Non-pigmented ciliary epithelial cell (primary cell): ENCODE data around the gene SLC9A8.
A peak's percentile ranks its signal among the peaks of the same experiment; 100 is the strongest.
"Not testable (repeated sequence)": the region's sequence is repeated elsewhere in the genome, so short reads cannot be mapped to it uniquely, and the experiment has no call there.

ENCODE experiments used
- DNase-seq: peaks from one replicate; pipeline ENCODE4 v3.0.0-alpha.2; 2010; ENCODE audit warnings: low read depth

The SLC9A8 gene

DNA sequence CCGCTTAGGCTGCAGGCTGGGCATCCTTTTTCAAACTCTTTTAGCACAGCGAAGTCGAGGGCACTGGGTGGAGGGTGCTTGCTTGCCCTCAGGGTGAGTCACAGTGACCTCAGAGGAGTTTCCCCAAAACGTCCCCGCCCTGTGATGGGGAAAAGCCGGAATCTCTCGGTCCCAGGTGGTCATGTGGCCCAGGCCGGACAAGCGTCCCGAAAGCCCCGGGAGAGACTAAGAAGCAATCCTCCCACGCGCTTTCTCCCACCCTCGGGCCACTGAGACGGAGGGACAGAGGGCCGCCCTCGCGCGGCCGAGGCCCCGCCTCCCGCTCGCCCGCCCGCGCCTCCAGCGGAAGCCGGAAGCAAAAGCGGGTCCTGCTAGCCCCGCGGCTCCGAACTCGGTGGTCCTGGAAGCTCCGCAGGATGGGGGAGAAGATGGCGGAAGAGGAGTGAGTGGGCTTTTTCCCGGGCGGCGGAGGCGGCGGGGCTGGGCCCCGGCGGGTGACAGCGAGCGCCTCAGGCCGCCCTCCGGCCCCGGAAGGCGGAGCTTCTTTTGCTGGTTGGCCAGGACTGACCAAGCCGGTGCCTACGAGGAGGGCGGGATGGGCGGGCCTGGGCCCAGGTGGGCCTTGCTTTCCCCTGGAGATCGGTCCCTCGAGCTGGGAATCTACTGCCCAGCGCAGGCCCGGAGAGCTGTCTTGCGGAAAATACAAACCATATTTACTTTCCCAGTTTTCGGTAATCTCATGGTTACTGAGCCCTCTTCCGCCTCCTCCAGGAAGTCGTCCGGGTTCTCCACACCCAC, at the start of gene SLC9A8:
Gene SLC9A8 (plus strand): TSS at position 322 of the 798 bp plus-strand sequence. CDS start 95 bp downstream, at position 417.
- DNase-seq = peak; percentile 46

DNA sequence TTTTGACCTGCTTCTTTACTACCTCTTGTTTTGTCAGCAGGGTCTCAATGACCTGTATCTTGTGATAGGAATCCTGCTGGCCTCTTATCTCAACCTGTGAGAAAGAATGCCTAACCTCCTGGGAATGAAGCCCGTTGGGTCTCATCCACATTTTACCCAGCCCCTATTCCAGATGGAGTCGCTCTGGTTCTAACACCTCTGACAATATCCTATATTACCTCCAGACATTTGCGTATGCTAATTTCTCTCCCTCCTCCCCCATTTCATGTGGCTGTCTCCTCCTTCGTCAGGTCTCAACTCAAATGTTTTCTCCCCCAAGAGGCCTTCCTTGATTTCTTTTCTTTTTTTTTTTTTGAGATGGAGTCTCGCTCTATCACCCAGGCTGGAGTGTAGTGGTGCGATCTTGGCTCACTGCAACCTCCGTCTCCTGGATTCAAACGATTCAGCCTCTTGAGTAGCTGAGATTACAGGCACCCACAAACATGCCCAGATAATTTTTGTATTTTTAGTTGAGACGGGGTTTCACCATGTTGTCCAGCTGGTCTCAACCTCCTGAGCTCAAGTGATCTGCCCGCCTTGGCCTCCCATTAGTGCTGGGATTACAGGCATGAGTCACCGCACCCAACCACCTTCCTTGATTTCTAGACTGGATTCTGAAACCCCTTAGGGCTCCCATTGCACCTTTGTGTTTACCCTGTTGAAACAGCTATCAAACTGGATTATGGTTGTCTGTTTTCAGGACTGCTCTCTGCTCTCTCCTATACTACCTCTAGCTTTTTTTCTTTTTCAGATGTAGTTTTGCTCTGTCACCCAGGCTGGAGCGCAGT, 49.5 kb upstream of the SLC9A8 start:
- DNase-seq = no peak

GRCh38 chr20:49765413-49765736, 47.3 kb upstream of the SLC9A8 start:
- DNase-seq = no peak

DNA sequence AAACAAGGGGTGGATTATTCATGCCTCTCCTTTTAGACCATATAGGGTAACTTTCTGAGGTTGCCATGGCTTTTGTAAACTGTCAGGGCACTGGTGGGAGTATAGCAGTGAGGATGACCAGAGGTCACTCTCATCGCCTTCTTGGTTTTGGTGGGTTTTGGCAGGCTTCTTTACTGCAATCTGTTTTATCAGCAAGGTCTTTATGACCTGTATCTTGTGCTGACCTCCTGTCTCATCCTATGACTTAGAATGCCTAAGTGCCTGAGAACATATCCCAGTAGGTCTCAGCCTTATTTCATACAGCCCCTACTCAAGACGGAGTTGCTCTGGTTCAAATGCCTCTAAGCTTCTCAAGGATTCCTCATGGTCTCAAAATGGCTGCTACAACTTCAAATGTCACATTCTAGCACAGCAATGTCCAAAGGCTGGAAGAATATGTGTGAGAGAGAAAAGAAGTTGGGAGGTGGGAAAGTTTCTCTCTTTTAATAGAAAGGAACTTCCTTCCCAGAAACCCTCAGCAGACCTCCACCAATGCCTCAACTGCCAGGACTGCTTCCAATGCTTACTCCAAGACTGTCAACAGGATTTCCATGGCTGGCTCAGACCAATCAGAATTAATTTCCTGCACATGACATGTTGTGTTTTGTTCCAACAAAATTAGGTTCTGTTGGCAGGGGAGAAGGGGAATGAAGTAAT, 46.6 kb upstream of the SLC9A8 start:
- DNase-seq = no peak

- DNase-seq = no peak
These were observed 45.6 kb upstream of the SLC9A8 start for GRCh38 chr20:49766979-49767521.

GRCh38 chr20:49768204-49769047, 44.2 kb upstream of the SLC9A8 start:
- DNase-seq = peak; percentile 57

DNA sequence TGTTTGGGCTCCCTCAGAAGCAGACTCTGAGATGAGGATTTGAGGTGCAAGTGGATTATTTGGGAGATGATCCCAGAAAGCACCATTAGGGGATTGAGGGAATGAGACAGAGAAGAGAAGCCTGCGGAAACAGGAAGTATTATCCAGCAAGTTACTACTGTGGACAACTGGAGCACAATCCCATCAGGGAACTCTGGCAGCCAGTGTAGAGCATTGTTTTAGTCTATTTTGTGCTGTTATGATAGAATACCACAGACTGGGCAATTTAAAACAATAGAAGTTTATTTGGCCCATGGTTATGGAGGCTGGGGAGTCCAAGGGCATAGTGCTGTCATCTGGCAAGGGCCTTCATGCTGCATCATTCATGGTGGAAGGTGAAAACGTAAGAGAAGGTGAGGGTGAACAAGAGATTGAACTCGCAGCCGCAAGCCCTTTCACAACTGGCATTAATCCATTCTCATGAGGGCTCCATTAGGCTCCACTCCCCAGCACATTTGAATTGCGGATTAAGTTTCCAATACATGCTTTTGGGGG, 43.5 kb upstream of the SLC9A8 start:
- no peak for DNase-seq

- no peak for DNase-seq
These were observed 42.0 kb upstream of the SLC9A8 start for GRCh38 chr20:49770634-49771033.

- DNase-seq = not testable (repeated sequence)
These were observed 38.4 kb upstream of the SLC9A8 start for GRCh38 chr20:49774213-49774612.

DNA sequence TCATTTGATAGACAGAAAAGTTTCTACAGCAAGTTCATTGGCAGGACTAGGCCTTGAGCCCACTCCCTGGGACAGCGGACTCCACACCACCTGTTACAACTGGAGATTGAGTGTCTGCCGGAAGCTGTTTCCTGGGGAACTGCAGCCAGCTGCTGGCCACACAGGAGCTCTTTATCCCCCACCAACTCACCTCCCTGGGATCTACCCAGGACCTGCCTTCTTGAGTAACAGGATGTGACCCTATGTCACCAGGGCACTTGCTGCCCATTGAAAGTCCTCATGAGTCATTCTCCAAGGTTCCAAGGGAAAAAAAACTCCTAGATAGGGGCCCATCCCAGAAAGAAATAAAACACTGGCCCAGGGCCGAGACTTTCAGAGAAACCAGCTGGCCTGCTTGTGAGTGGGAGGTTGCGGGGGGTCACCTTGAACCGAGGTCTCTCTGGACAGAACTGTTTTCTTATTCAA, 37.4 kb upstream of the SLC9A8 start:
- DNase-seq = no peak

- DNase-seq = no peak
These were observed 32.7 kb upstream of the SLC9A8 start for GRCh38 chr20:49779972-49780371.

DNA sequence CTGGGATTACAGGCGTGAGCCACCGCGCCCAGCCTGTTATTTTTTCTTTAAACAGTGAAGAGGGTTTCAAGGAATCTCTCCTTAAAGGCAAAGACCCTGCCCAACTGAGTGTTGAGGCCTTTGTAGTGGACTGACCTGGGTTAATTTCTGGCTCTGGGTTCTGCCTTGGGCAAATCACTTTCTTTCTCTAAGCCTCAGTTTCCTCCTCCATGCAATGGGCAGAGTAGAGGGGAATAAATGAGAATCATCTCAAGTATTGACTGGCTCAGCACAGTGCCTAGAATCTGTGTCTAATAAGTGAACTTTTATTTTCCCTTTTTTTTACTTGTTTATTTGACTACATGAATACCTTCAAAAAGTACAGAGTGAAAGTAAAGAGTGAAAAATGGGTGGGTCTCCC, 31.0 kb upstream of the SLC9A8 start:
- DNase-seq = no peak

DNA sequence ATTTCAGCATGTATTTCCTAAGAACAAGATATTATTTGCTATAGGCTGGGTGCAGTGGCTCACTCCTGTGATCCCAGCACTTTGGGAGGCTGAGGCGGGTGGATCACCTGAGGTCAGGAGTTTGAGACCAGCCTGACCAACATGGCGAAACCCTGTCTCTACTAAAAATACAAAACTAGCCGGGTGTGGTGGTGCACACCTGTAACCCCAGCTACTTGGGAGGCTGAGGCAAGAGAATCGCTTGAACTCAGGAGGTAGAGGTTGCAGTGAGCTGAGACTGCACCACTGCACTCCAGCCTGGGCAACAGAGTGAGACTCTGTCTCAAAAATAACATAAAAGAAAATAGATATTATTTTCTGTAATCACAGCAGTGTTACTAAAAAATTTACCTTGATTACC, 30.2 kb upstream of the SLC9A8 start:
- not testable (repeated sequence) for DNase-seq

DNA sequence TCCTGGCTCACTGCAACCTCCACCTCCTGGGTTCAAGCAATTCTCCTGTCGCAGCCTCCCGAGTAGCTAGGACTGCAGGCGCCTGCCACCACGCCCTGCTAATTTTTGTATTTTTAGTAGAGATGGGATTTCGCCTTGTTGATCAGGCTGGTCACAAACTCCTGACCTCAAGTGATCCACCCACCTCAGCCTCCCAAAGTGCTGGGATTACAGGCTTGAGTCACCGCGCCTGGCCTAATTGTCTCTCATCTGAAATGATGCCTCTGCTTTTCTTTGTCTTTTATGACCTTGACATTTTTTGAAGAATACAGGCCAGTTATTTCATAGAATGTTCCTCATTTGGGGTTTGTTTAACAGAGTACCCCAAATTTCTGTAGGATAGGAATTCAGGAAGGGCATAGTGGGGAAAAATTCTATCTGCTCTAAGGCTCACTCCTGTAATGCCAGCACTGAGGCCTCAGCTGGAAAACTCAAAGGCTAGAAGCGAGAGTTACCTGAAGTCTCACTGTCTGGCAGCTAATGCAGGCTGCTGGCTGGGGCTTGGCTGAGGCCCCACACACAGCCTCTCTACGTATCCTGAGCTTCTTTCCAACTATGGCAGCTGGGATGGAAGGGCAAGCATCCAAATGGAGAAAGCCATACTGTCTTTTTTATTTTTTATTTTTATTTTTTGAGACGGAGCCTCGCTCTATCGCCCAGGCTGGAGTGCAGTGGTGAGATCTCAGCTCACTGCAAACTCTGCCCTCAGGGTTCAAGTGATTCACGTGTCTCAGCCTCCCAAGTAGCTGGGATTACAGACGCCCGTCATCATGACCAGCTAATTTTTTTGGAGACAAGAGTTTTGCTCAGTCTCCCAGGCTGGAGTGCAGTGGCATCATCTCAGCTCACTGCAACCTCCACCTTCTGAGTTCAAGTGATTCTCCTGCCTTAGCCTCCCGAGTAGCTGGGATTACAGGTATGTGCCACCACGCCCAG, 29.3 kb upstream of the SLC9A8 start:
- not testable (repeated sequence) for DNase-seq

- no peak for DNase-seq
These were observed 28.3 kb upstream of the SLC9A8 start for GRCh38 chr20:49784291-49784690.

DNA sequence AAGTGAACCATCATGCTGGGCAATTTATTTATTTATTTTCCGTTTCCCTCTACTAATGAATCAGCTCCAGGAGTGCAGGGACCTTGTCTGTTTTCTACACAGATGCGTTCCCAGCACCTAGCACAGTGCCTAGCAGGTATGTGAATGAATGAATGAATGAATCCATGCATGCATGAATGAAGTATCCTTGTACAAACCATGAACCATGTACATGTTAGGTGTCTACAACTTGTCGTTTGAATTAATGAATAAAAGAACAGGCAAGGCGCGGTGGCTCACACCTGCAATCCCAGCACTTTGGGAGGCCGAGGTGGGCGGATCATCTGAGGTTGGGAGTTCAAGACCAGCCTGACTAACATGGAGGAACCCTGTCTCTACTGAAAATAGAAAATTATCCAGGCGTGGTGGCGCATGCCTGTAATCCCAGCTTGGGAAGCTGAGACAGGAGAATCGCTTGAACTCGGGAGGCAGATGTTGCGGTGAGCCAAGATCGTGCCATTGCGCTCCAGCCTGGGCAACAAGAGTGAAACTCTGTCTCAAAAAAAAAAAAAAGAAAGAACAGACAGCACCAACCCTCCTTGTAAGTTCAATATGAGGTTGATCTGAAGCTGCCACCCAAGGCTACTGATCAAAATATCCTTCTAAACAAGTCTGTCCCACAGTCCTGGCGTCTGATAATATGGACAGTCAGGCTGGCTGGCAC, 27.3 kb upstream of the SLC9A8 start:
- no peak for DNase-seq

GRCh38 chr20:49785852-49786175, 26.8 kb upstream of the SLC9A8 start:
- DNase-seq = no peak

DNA sequence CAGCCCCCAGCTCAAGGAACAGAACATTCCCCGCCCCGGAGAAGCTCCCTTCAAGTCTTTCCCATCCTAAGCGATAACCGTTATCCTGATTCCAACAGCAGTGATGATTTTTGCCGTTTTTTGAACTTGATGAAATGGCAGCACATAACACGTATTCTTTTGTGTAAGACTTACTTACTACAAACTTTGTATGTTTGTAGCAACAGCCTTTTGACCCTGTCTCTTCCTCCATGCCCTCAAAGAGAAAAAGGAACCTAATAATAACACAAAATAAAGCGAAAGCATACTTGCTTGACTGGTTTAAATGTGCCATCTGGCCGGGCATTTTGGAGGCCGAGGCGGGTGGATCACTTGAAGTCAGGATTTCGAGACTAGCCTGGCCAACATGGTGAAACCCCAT, 26.4 kb upstream of the SLC9A8 start:
- DNase-seq = no peak

DNA sequence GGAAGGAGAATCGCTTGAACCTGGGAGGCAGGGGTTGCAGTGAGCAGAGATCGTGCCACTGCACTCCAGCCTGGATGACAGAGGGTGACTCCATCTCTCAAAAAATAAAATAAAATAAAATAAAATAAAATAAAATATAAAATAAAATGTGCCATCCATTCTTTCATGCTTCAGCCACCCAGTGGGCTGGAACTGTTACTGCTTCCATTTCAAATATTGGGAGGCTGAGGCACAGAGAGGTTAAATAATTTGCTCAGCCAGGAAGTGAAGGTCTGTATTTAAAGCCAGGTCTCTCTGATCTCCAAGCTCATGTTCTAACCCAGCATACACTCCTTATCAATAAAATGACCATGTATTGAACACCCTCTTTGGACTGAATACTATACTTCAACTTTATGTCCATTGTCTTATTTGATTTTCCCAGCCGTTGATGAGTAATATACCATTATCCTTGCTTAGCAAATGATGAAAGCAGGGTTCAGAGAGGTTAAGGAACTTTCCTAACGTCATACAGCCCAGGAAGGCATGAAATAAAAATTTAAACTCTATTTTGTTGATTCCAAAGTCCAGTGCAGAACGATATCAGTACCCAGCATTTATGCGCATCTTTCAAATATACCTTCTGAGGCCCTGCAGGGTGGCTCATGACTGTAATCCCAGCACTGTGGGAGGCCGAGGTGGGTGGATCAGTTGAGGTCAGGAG, 25.8 kb upstream of the SLC9A8 start:
- no peak for DNase-seq
